ENCODE results near the gene NCKIPSD. TPM values are rescaled to one million over a fixed set of nuclear protein-coding genes. Genes with fewer than 3 reads are reported as not detected.

Gene NCKIPSD
- total RNA-seq, 1 donor from 2014 or later = 24.7 TPM

- Mint-ChIP-seq H3K4me1 (ENCODE audit: low read depth) (peaks cover 27% of the 10 kb centered on the region), H3K27me3 (ENCODE audit: low read depth) (no peaks in the 10 kb centered on the region), H3K27ac (ENCODE audit: unreplicated experiment) (peak overlapping the region; percentile 27), H3K4me3 (ENCODE audit: unreplicated experiment) (no peak overlapping the region), H3K9me3 (ENCODE audit: low read depth) (no peaks in the 10 kb centered on the region), H3K36me3 (ENCODE audit: low read depth) (peaks cover 29% of the 10 kb centered on the region)
- TF ChIP-seq CTCF (IDR thresholded peaks at IDR 0.05) = no peak
- no peak for DNase-seq (ENCODE audit: low spot score)
Observed at GRCh38 chr3:48623851-48624547, 61.7 kb downstream of the NCKIPSD start.

Small RNA genes within 50 kb of the gene (microRNA-seq; reads per million reads assigned to microRNA genes)
- not detected for gene MIR4793 (ENCODE audit: borderline number of aligned reads)

Other genes starting within 250 kb of the NCKIPSD start
- 13.3 to 25.8 TPM (median 23.9 TPM) in 3 replicates for gene CCDC51, start 245.8 kb downstream of the NCKIPSD start, total RNA-seq
- 184 to 243 TPM (median 184 TPM) in 3 replicates for gene TMA7, start 245.7 kb downstream of the NCKIPSD start, total RNA-seq
- 8.7 to 10.7 TPM (median 8.8 TPM) in 3 replicates for gene ATRIP, start 239.2 kb downstream of the NCKIPSD start, total RNA-seq
- gene SHISA5, start 181.7 kb downstream of the NCKIPSD start, total RNA-seq = 162 to 188 TPM (median 188 TPM) in 3 replicates
- gene PFKFB4, start 129.1 kb downstream of the NCKIPSD start, total RNA-seq = 14.6 to 23.2 TPM (median 19.9 TPM) in 3 replicates
- 1.6 to 3.4 TPM (median 3.3 TPM) in 3 replicates for gene UCN2, start 122.1 kb downstream of the NCKIPSD start, total RNA-seq
- gene COL7A1, start 90.6 kb downstream of the NCKIPSD start, total RNA-seq = 15.9 to 36.6 TPM (median 36.5 TPM) in 3 replicates
- gene UQCRC1, start 76.3 kb downstream of the NCKIPSD start, total RNA-seq = 223 to 258 TPM (median 233 TPM) in 3 replicates
- 0.70 TPM in 1 of 3 replicates, not detected in the others for gene TMEM89, start 64.1 kb downstream of the NCKIPSD start, total RNA-seq
- 66.8 to 70.5 TPM (median 69.3 TPM) in 3 replicates for gene SLC26A6, start 50.5 kb downstream of the NCKIPSD start, total RNA-seq
- 9.6 to 11.4 TPM (median 10.5 TPM) in 3 replicates for gene CELSR3, start 23.0 kb downstream of the NCKIPSD start, total RNA-seq
- 68.8 to 109 TPM (median 72.3 TPM) in 3 replicates for gene IP6K2, start 31.3 kb upstream of the NCKIPSD start, total RNA-seq
- 66.5 to 75.5 TPM (median 73.3 TPM) in 3 replicates for gene PRKAR2A, start 162.0 kb upstream of the NCKIPSD start, total RNA-seq
- gene SLC25A20, start 213.0 kb upstream of the NCKIPSD start, total RNA-seq = 21.7 to 28.1 TPM (median 23.7 TPM) in 3 replicates
- 61.7 to 69.9 TPM (median 69.2 TPM) in 3 replicates for gene ARIH2, start 232.9 kb upstream of the NCKIPSD start, total RNA-seq

Data from chondrocyte (in vitro differentiated cells).